SK-N-SH (cell line): Measurements from ENCODE around the gene DDC.
A peak's percentile ranks its signal among the peaks of the same experiment; 100 is the strongest.

Experiments
- EZH2phosphoT487 ChIP-seq: fragments of 200-600 bp; sonication (generic); IDR thresholded peaks from 2 replicates; pipeline ENCODE4 v1.6.1; 2017; ENCODE audit warnings: low read depth, mixed run types, mild to moderate bottlenecking, antibody characterized with exemption, moderate library complexity, borderline replicate concordance
- FOSL2 ChIP-seq: IDR thresholded peaks from 2 replicates; pipeline ENCODE4 v1.4.0; 2012; ENCODE audit warnings: low read depth, mild to moderate bottlenecking, moderate library complexity, borderline replicate concordance
- GATA2 ChIP-seq: sonication (generic); formaldehyde crosslinking; IDR thresholded peaks from 2 replicates; pipeline ENCODE4 v1.5.0; 2020; ENCODE audit warnings: mild to moderate bottlenecking, missing genetic modification reagents
- POLR2AphosphoS5 ChIP-seq: IDR thresholded peaks from 2 replicates; pipeline ENCODE4 v1.6.1; 2012; ENCODE audit warnings: low read depth, low read length
- TAF1 ChIP-seq: IDR thresholded peaks from 2 replicates; pipeline ENCODE4 v1.6.1; 2012; ENCODE audit warnings: low read depth, mild to moderate bottlenecking, low read length, moderate library complexity, borderline replicate concordance
- TF ChIP-seq, protein P1 (sequence below): IDR thresholded peaks from 2 replicates; pipeline ENCODE4 v1.6.1; 2012; ENCODE audit warnings: mild to moderate bottlenecking, low read depth, low read length, moderate library complexity
- TF ChIP-seq, protein P2 (sequence below): IDR thresholded peaks from 2 replicates; pipeline ENCODE4 v1.4.0; 2012; ENCODE audit warnings: low read depth
- TF ChIP-seq, protein P3 (sequence below): fragments of 200-600 bp; sonication (generic); IDR thresholded peaks from 2 replicates; pipeline ENCODE4 v1.6.1; 2017; ENCODE audit warnings: antibody characterized with exemption, mild to moderate bottlenecking, moderate library complexity

DNA sequence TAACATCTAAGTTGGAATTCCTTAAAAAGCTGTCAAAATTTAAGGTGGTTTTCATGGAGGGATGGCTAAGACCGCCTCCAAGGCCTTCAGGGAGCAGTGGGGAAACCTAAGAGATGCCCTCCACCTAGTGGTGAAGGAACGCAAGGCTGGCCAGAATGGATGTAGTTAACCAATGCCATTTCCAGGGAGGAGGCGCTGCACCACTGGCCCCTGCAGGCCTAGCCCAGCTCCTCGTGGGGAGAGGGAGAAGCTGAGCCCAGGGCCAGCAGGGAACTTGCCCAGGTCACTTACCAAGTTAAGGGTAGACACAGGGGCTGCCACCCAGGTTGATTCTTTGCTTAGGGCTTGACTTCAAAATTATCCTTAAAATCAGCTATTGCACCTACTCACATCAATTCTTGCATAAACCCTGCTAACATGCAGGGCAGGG lies 147.1 kb downstream of the DDC start:
- TF ChIP-seq EZH2phosphoT487 (no peak), GATA2 (CRISPR knock-in tag) (no peak), FOSL2 (no peak), POLR2AphosphoS5 (no peak), TAF1 (no peak)
- TF ChIP-seq, protein P1, sequence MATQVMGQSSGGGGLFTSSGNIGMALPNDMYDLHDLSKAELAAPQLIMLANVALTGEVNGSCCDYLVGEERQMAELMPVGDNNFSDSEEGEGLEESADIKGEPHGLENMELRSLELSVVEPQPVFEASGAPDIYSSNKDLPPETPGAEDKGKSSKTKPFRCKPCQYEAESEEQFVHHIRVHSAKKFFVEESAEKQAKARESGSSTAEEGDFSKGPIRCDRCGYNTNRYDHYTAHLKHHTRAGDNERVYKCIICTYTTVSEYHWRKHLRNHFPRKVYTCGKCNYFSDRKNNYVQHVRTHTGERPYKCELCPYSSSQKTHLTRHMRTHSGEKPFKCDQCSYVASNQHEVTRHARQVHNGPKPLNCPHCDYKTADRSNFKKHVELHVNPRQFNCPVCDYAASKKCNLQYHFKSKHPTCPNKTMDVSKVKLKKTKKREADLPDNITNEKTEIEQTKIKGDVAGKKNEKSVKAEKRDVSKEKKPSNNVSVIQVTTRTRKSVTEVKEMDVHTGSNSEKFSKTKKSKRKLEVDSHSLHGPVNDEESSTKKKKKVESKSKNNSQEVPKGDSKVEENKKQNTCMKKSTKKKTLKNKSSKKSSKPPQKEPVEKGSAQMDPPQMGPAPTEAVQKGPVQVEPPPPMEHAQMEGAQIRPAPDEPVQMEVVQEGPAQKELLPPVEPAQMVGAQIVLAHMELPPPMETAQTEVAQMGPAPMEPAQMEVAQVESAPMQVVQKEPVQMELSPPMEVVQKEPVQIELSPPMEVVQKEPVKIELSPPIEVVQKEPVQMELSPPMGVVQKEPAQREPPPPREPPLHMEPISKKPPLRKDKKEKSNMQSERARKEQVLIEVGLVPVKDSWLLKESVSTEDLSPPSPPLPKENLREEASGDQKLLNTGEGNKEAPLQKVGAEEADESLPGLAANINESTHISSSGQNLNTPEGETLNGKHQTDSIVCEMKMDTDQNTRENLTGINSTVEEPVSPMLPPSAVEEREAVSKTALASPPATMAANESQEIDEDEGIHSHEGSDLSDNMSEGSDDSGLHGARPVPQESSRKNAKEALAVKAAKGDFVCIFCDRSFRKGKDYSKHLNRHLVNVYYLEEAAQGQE = no peak
- TF ChIP-seq, protein P2, sequence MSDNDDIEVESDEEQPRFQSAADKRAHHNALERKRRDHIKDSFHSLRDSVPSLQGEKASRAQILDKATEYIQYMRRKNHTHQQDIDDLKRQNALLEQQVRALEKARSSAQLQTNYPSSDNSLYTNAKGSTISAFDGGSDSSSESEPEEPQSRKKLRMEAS = no peak
- TF ChIP-seq, protein P3, sequence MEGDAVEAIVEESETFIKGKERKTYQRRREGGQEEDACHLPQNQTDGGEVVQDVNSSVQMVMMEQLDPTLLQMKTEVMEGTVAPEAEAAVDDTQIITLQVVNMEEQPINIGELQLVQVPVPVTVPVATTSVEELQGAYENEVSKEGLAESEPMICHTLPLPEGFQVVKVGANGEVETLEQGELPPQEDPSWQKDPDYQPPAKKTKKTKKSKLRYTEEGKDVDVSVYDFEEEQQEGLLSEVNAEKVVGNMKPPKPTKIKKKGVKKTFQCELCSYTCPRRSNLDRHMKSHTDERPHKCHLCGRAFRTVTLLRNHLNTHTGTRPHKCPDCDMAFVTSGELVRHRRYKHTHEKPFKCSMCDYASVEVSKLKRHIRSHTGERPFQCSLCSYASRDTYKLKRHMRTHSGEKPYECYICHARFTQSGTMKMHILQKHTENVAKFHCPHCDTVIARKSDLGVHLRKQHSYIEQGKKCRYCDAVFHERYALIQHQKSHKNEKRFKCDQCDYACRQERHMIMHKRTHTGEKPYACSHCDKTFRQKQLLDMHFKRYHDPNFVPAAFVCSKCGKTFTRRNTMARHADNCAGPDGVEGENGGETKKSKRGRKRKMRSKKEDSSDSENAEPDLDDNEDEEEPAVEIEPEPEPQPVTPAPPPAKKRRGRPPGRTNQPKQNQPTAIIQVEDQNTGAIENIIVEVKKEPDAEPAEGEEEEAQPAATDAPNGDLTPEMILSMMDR = peak; percentile 96
